Activated T-helper 1 cell treated with anti-CD3 and anti-CD28 coated beads, Interleukin-2, amount 50 U/mL, for 16 hours (primary cell): ENCODE measurements around the gene BRF1.

Source experiments
- DNase-seq, 2 donors: peaks; one replicate each; pipeline ENCODE4 v3.0.0-alpha.2; 2020; ENCODE audit warnings: low read depth in 1 of 2, low spot score in 1 of 2

BRF1 gene

GRCh38 chr14:105160776-105161175 lies 140.0 kb downstream of the BRF1 start:
- DNase-seq: no peak

- no peak for DNase-seq
These were observed 141.5 kb downstream of the BRF1 start for GRCh38 chr14:105159344-105159743.
